CD14-positive monocyte (primary cell): Measurements from ENCODE around the gene TRABD2B. TPM values are rescaled to one million over a fixed set of nuclear protein-coding genes. Genes with fewer than 3 reads are reported as not detected.

ENCODE experiments used
- DNase-seq, 3 donors: peaks; one replicate each; pipeline ENCODE4 v3.0.0-alpha.2; 2011 to 2022
- H2AFZ ChIP-seq: 2 replicates; pipeline ENCODE4 v1.6.0; 2012; ENCODE audit warnings: mild to moderate bottlenecking, low read depth, low read length, inconsistent platforms; ENCODE audit not compliant: insufficient read depth, poor library complexity, severe bottlenecking
- H3K27ac ChIP-seq, 2 donors: 1 replicate in 1 of 2; 2 replicates in 1 of 2; pipeline ENCODE4 v1.5.1; 2012 to 2013; ENCODE audit warnings: low read length in 2 of 2, control low read depth in 1 of 2, inconsistent platforms in 1 of 2, low read depth in 1 of 2, mild to moderate bottlenecking in 1 of 2
- H3K27me3 ChIP-seq, 2 donors: one replicate each; pipeline versions ENCODE4 v1.6.0 to v1.6.1; 2011 to 2013; ENCODE audit warnings: low read length in 2 of 2; ENCODE audit not compliant: control insufficient read depth in 2 of 2, insufficient read depth in 2 of 2
- H3K36me3 ChIP-seq, 2 donors: replicated peaks in 1 of 2; 1 replicate in 1 of 2; 2 replicates in 1 of 2; pipeline versions ENCODE4 v1.5.1 to v1.6.1; 2012 to 2013; ENCODE audit warnings: low read length in 2 of 2, control low read depth in 1 of 2, inconsistent platforms in 1 of 2, mild to moderate bottlenecking in 1 of 2; ENCODE audit not compliant: insufficient read depth in 2 of 2, control insufficient read depth in 1 of 2
- H3K4me1 ChIP-seq, 2 donors: 1 replicate in 1 of 2; 2 replicates in 1 of 2; pipeline versions ENCODE4 v1.5.1 to v1.6.1; 2012 to 2013; ENCODE audit warnings: low read length in 2 of 2, control low read depth in 1 of 2, inconsistent platforms in 1 of 2, mild to moderate bottlenecking in 1 of 2, moderate library complexity in 1 of 2; ENCODE audit not compliant: insufficient read depth in 2 of 2, control insufficient read depth in 1 of 2
- H3K4me2 ChIP-seq: replicated peaks from 2 replicates; pipeline ENCODE3; 2012; ENCODE audit warnings: low read length, moderate library complexity, mild to moderate bottlenecking; ENCODE audit not compliant: poor library complexity, severe bottlenecking; ENCODE audit errors: extremely low read depth
- H3K4me3 ChIP-seq, 3 experiments: fragments of 200-600 bp in 1 of 3; sonication (generic) in 1 of 3; replicated peaks in 1 of 3; 1 replicate in 2 of 3; 2 replicates in 1 of 3; pipeline ENCODE4 v1.5.1; 2011 to 2013; ENCODE audit warnings: low read length in 3 of 3, mild to moderate bottlenecking in 3 of 3, control low read depth in 2 of 3, low read depth in 2 of 3, inconsistent platforms in 1 of 3, moderate library complexity in 1 of 3
- H3K79me2 ChIP-seq: 2 replicates; pipeline ENCODE4 v1.6.0; 2012; ENCODE audit warnings: mild to moderate bottlenecking, control low read depth, inconsistent platforms, low read length, moderate library complexity; ENCODE audit not compliant: insufficient read depth
- H3K9ac ChIP-seq: 2 replicates; pipeline ENCODE4 v1.6.0; 2017; ENCODE audit warnings: low read length, mild to moderate bottlenecking; ENCODE audit not compliant: insufficient read depth, poor library complexity, severe bottlenecking
- H3K9me3 ChIP-seq, 2 donors: replicated peaks in 1 of 2; 1 replicate in 1 of 2; 2 replicates in 1 of 2; pipeline versions ENCODE4 v1.5.1 to v1.6.1; 2012 to 2013; ENCODE audit warnings: low read length in 2 of 2, control low read depth in 1 of 2; ENCODE audit not compliant: control insufficient read depth in 1 of 2, insufficient read depth in 1 of 2
- H4K20me1 ChIP-seq: 2 replicates; pipeline ENCODE4 v1.6.0; 2012; ENCODE audit warnings: mild to moderate bottlenecking, low read length, control low read depth, moderate library complexity; ENCODE audit not compliant: insufficient read depth
- H3K27ac Mint-ChIP-seq, 7 donors: one replicate each; pipeline ENCODE4 v1.8.0; 2020; ENCODE audit warnings: mild to moderate bottlenecking in 7 of 7, mixed read lengths in 7 of 7, moderate library complexity in 6 of 7, inconsistent platforms in 2 of 7
- H3K27me3 Mint-ChIP-seq, 3 donors: one replicate each; pipeline ENCODE4 v1.8.0; 2021 to 2022; ENCODE audit warnings: low read depth in 3 of 3, mild to moderate bottlenecking in 3 of 3, mixed read lengths in 3 of 3, moderate library complexity in 3 of 3, inconsistent platforms in 1 of 3
- H3K36me3 Mint-ChIP-seq, 2 donors: one replicate each; pipeline ENCODE4 v1.8.0; 2020; ENCODE audit warnings: mixed read lengths in 2 of 2, inconsistent platforms in 1 of 2, mild to moderate bottlenecking in 1 of 2
- H3K4me1 Mint-ChIP-seq: one replicate; pipeline ENCODE4 v1.8.0; 2020; ENCODE audit warnings: mild to moderate bottlenecking, mixed read lengths
- H3K4me3 Mint-ChIP-seq, 2 donors: one replicate each; pipeline ENCODE4 v1.8.0; 2020; ENCODE audit warnings: mild to moderate bottlenecking in 2 of 2, mixed read lengths in 2 of 2, moderate library complexity in 1 of 2
- H3K9me3 Mint-ChIP-seq, 7 donors: one replicate each; pipeline ENCODE4 v1.8.0; 2020 to 2022; ENCODE audit warnings: mixed read lengths in 7 of 7, mild to moderate bottlenecking in 6 of 7, moderate library complexity in 6 of 7, inconsistent platforms in 2 of 7
- WGBS: methylation state at CpG from one replicate; pipeline ENCODE4 v1.1.5; 2013; ENCODE audit warnings: missing lambda C conversion rate; ENCODE audit not compliant: insufficient coverage; 5-methylcytosine and 5-hydroxymethylcytosine counted together
- intact Hi-C, 2 donors: fragments of 100-400 bp; cut with micrococcal nuclease; formaldehyde crosslinking; loops; one replicate each; pipeline versions ENCODE4 v1.15.0 to v1.15.1; 2023
- polyA plus RNA-seq, 3 donors: library from polyadenylated mRNA; depleted of rRNA in 1 of 3; unstranded in 2 of 3; stranded (reverse) in 1 of 3; fragments of 300-500 nt in 2 of 3; fragments of >200 nt in 1 of 3; fragmentation: Illumina TruSeq in 2 of 3; gene quantifications; 1 replicate in 2 of 3; 2 replicates in 1 of 3; pipeline ENCODE4 v1.2.3, GENCODE V29; 2012 to 2021
- TF ChIP-seq, protein P1 (sequence below): fragments of 200-600 bp; IDR thresholded peaks from one replicate; pipeline ENCODE4 v1.8.0; 2022; ENCODE audit warnings: antibody characterized with exemption, mild to moderate bottlenecking

Gene TRABD2B
- polyA plus RNA-seq, 3 donors: not detected

DNA sequence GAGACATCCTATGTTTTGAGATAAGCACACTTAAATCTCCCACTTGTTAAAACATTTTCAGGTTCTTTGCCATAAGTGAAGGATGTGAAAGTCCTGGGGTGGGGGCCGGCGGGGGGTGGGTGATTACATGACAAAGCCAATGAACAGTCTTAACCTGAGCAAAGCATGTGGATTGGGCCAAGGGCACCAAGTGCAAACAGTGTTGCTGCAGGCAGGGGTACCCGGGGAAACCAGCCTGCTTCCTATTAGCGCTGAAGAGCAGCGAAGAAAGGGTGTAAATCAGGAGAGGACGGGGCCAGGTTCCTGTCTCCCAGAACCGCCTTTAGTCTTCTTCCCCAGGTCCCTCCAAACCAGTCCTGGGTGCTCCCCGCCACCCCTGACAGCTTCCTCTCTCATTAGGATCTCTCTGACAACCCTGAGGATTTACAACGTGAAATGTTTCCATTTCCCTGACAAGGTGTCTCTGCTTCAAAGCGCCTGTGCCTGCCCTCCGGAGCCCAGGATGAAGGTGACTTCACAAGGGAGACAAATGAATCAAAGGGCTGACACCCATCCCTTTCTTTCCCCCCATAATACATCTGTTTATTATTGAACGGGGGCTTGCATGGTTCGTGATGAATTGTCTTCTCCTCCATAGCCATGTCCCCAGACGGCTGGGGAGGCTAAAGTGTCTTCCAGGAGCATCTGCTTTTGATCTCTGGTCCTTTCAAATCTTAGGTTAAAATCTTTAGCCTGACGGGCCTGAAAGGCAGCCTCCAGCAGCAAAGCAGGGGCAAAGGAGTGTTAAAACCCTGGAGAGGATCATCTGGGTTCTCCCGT lies 109.5 kb downstream of the TRABD2B start:
- H3K27ac Mint-ChIP-seq: no peak overlapping the region
- WGBS: 43% methylated on average over 13 of the region's 16 CpGs
- DNase-seq: no peak
- H3K9ac ChIP-seq: no peak overlapping the region
- TF ChIP-seq, protein P1, sequence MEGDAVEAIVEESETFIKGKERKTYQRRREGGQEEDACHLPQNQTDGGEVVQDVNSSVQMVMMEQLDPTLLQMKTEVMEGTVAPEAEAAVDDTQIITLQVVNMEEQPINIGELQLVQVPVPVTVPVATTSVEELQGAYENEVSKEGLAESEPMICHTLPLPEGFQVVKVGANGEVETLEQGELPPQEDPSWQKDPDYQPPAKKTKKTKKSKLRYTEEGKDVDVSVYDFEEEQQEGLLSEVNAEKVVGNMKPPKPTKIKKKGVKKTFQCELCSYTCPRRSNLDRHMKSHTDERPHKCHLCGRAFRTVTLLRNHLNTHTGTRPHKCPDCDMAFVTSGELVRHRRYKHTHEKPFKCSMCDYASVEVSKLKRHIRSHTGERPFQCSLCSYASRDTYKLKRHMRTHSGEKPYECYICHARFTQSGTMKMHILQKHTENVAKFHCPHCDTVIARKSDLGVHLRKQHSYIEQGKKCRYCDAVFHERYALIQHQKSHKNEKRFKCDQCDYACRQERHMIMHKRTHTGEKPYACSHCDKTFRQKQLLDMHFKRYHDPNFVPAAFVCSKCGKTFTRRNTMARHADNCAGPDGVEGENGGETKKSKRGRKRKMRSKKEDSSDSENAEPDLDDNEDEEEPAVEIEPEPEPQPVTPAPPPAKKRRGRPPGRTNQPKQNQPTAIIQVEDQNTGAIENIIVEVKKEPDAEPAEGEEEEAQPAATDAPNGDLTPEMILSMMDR: no peak
- no peaks in the 10 kb centered on the region for H3K36me3 Mint-ChIP-seq
- H3K27ac ChIP-seq: no peak overlapping the region
- no peaks in the 10 kb centered on the region for H4K20me1 ChIP-seq
- no peaks in the 10 kb centered on the region for H3K4me1 Mint-ChIP-seq
- H3K9me3 ChIP-seq: no peaks in the 10 kb centered on the region
- H2AFZ ChIP-seq: no peak overlapping the region
- no peaks in the 10 kb centered on the region for H3K9me3 Mint-ChIP-seq
- intact Hi-C loops: no loop called here
- no peaks in the 10 kb centered on the region for H3K36me3 ChIP-seq
- no peak overlapping the region for H3K4me3 Mint-ChIP-seq
- no peak overlapping the region for H3K4me3 ChIP-seq
- H3K4me1 ChIP-seq: no peaks in the 10 kb centered on the region
- H3K27me3 Mint-ChIP-seq: peaks cover 8 to 11% (median 10%) of the 10 kb centered on the region in 3 donors
- H3K27me3 ChIP-seq: peaks cover 0 to 2% of the 10 kb centered on the region in 2 donors
- no peaks in the 10 kb centered on the region for H3K79me2 ChIP-seq
- no peak overlapping the region for H3K4me2 ChIP-seq

DNA sequence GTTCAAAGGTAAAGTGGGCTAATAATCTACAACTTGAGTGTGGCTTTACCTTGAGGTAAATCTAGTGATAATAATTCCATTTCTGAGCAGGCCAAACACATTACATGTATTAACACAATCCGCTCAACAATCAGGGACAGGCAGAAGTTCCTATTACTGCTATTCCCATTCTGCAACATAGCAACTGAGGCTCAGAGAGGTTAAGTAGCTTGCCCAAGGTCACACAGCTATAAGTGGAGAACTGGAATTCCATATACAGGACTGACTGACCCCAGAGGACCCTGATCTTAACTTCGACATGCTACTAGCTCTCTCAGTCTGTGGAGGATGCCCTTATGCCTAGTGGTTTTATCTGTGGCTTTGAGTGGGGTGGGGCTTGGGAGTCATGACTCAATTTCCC lies 110.1 kb downstream of the TRABD2B start:
- no peaks in the 10 kb centered on the region for H3K9me3 ChIP-seq
- intact Hi-C loops: no loop called here
- no peak overlapping the region for H3K27ac ChIP-seq
- no peaks in the 10 kb centered on the region for H4K20me1 ChIP-seq
- no peak overlapping the region for H3K9ac ChIP-seq
- H3K4me1 ChIP-seq: no peaks in the 10 kb centered on the region
- DNase-seq: no peak
- Mint-ChIP-seq H3K27me3 (peaks cover 8 to 15% (median 11%) of the 10 kb centered on the region in 3 donors), H3K4me1 (no peaks in the 10 kb centered on the region), H3K27ac (no peak overlapping the region), H3K4me3 (no peak overlapping the region), H3K36me3 (no peaks in the 10 kb centered on the region), H3K9me3 (no peaks in the 10 kb centered on the region)
- H3K79me2 ChIP-seq: no peaks in the 10 kb centered on the region
- peaks cover 0 to 2% of the 10 kb centered on the region in 2 donors for H3K27me3 ChIP-seq
- no peak overlapping the region for H3K4me3 ChIP-seq
- H2AFZ ChIP-seq: no peak overlapping the region
- H3K36me3 ChIP-seq: no peaks in the 10 kb centered on the region
- H3K4me2 ChIP-seq: no peak overlapping the region
- TF ChIP-seq, protein P1: no peak
- 100% methylated on average over 1 of the region's 2 CpGs for WGBS
